Endothelial cell of umbilical vein (primary cell): ENCODE results near the gene POU3F1. TPM values are rescaled to one million over a fixed set of nuclear protein-coding genes. Genes with fewer than 3 reads are reported as not detected.

Experiments used
- BruUV-seq: library from RNA; stranded (reverse); fragments of 400-500 nt; replicated peaks from 2 replicates; lab custom pipeline; 2021; lab: Mats Ljungman, UMichigan
- CTCF ChIA-PET: fragments of 300-600, 350-600 bp; sonication (Branson Sonifier 250); formaldehyde crosslinking; loops from one replicate; lab custom pipeline; 2021; ENCODE audit warnings: antibody characterized with exemption, inconsistent platforms; lab: Charles Lee
- POLR2A ChIA-PET: fragments of 300-600, 350-600 bp; sonication (Branson Sonifier 250); formaldehyde crosslinking; loops from one replicate; lab custom pipeline; 2021; ENCODE audit warnings: antibody characterized with exemption, inconsistent platforms; lab: Charles Lee
- DNase-seq: peaks from one replicate; pipeline ENCODE4 v3.0.0-alpha.2; 2011; ENCODE audit warnings: low read depth, low spot score
- FAIRE-seq: peaks from 2 replicates; lab custom pipeline; 2011; peaks lifted over from hg19 to GRCh38; lab: Jason Lieb, UNC
- H2AFZ ChIP-seq: 2 replicates; pipeline ENCODE4 v1.6.0; 2012; ENCODE audit warnings: low read depth, low read length, control low read depth, inconsistent platforms
- H3K27ac ChIP-seq: 2 replicates; pipeline ENCODE4 v1.5.1; 2011; ENCODE audit warnings: low read depth, mild to moderate bottlenecking, control low read depth, low read length, moderate library complexity; ENCODE audit not compliant: insufficient read depth
- H3K27me3 ChIP-seq, 2 experiments: 2 replicates each; pipeline versions ENCODE4 v1.6.0 to v1.6.1; 2011; ENCODE audit warnings: low read length in 2 of 2, mixed read lengths in 1 of 2; ENCODE audit not compliant: control insufficient read depth in 2 of 2, insufficient read depth in 2 of 2
- H3K36me3 ChIP-seq, 2 experiments: 2 replicates in 1 of 2; 3 replicates in 1 of 2; pipeline ENCODE4 v1.5.1; 2011; ENCODE audit warnings: low read length in 2 of 2, mild to moderate bottlenecking in 1 of 2, moderate library complexity in 1 of 2; ENCODE audit not compliant: control insufficient read depth in 2 of 2, insufficient read depth in 2 of 2; ENCODE audit errors: extremely low read depth in 1 of 2
- H3K4me1 ChIP-seq: 3 replicates; pipeline ENCODE4 v1.5.1; 2011; ENCODE audit warnings: mild to moderate bottlenecking, low read length; ENCODE audit not compliant: control insufficient read depth, insufficient read depth; ENCODE audit errors: extremely low read depth
- H3K4me2 ChIP-seq: 2 replicates; pipeline ENCODE4 v1.6.1; 2011; ENCODE audit warnings: low read length, control low read depth, mixed read lengths; ENCODE audit not compliant: insufficient read depth
- H3K4me3 ChIP-seq, 3 experiments: fragments of 200-600 bp in 1 of 3; sonication (generic), shearing (Covaris generic) in 1 of 3; replicated peaks in 1 of 3; 2 replicates each; pipeline ENCODE4 v1.5.1; 2011 to 2016; ENCODE audit warnings: control low read depth in 3 of 3, low read length in 3 of 3, mild to moderate bottlenecking in 2 of 3, inconsistent platforms in 1 of 3, low read depth in 1 of 3, moderate library complexity in 1 of 3; ENCODE audit not compliant: insufficient read depth in 1 of 3
- H3K79me2 ChIP-seq: 2 replicates; pipeline ENCODE4 v1.6.0; 2012; ENCODE audit warnings: low read length, inconsistent platforms; ENCODE audit not compliant: control insufficient read depth, insufficient read depth
- H3K9ac ChIP-seq: replicated peaks from 2 replicates; pipeline ENCODE3; 2011; ENCODE audit warnings: low read length, control low read depth; ENCODE audit not compliant: insufficient read depth; ENCODE audit errors: extremely low read depth
- H3K9me1 ChIP-seq: replicated peaks from 3 replicates; pipeline ENCODE4 v1.6.0; 2011; ENCODE audit warnings: mild to moderate bottlenecking, low read length; ENCODE audit not compliant: control insufficient read depth, insufficient read depth; ENCODE audit errors: extremely low read depth
- H3K9me3 ChIP-seq: replicated peaks from 2 replicates; pipeline ENCODE4 v1.5.1; 2012; ENCODE audit warnings: low read length, inconsistent platforms; ENCODE audit not compliant: control insufficient read depth, insufficient read depth
- H4K20me1 ChIP-seq: replicated peaks from 2 replicates; pipeline ENCODE3; 2011; ENCODE audit warnings: mild to moderate bottlenecking, low read length; ENCODE audit not compliant: control insufficient read depth, insufficient read depth; ENCODE audit errors: extremely low read depth
- EZH2 ChIP-seq: IDR thresholded peaks from 2 replicates; pipeline ENCODE4 v1.6.1; 2012; ENCODE audit warnings: borderline replicate concordance, low read depth, mild to moderate bottlenecking, moderate library complexity, low read length, inconsistent platforms; ENCODE audit not compliant: severe bottlenecking
- FOS ChIP-seq: IDR thresholded peaks from 2 replicates; pipeline ENCODE4 v1.6.1; 2011; ENCODE audit warnings: mild to moderate bottlenecking, low read length, moderate library complexity, borderline replicate concordance; ENCODE audit not compliant: insufficient read depth
- GATA2 ChIP-seq: IDR thresholded peaks from 2 replicates; pipeline ENCODE4 v1.7.0; 2011; ENCODE audit warnings: low read depth, mild to moderate bottlenecking, moderate library complexity, mixed read lengths, low read length; ENCODE audit not compliant: insufficient read length, insufficient read depth
- JUN ChIP-seq: IDR thresholded peaks from 2 replicates; pipeline ENCODE4 v1.6.1; 2011; ENCODE audit warnings: borderline replicate concordance, low read depth; ENCODE audit not compliant: insufficient read length, insufficient read depth
- MYC ChIP-seq: IDR thresholded peaks from one replicate; pipeline ENCODE4 v1.6.1; 2011; ENCODE audit warnings: mild to moderate bottlenecking, low read depth, low read length
- POLR2A ChIP-seq: IDR thresholded peaks from 2 replicates; pipeline ENCODE4 v1.6.1; 2012; ENCODE audit warnings: low read depth, mild to moderate bottlenecking, control low read depth, low read length
- POLR2AphosphoS5 ChIP-seq: IDR thresholded peaks from 2 replicates; pipeline ENCODE4 v1.6.1; 2012; ENCODE audit warnings: low read depth, mild to moderate bottlenecking, control low read depth, low read length, moderate library complexity; ENCODE audit not compliant: insufficient read depth
- dilution Hi-C: fragments of 300-500 bp; cut with MboI; formaldehyde crosslinking; loops from one replicate; pipeline ENCODE4 v1.15.0; 2019; ENCODE audit warnings: low sequenced_read_pairs; ENCODE audit not compliant: extremely low pct_ligation_motif_present
- intact Hi-C: fragments of 100-400 bp; cut with micrococcal nuclease; formaldehyde crosslinking; loops from one replicate; pipeline ENCODE4 v1.10.0; 2022
- polyA plus RNA-seq, 4 experiments: library from polyadenylated mRNA; depleted of rRNA in 3 of 4; stranded (reverse) in 3 of 4; unstranded in 1 of 4; fragments of >200 nt; gene quantifications; 2 replicates each; pipeline versions ENCODE4 v1.2.1 to v1.2.3, GENCODE V29; 2011 to 2012; ENCODE audit warnings: missing spikeins in 1 of 4
- total RNA-seq: library from RNA; stranded (reverse); gene quantifications from 2 replicates; pipeline ENCODE4 v1.2.3, GENCODE V29; 2021
- TF ChIP-seq, protein P1 (sequence below), 2 donors: IDR thresholded peaks; 1 replicate in 1 of 2; 2 replicates in 1 of 2; pipeline ENCODE4 v1.5.1; 2011; ENCODE audit warnings: low read length in 2 of 2, mild to moderate bottlenecking in 2 of 2, moderate library complexity in 2 of 2, control low read depth in 1 of 2, inconsistent platforms in 1 of 2, low read depth in 1 of 2; ENCODE audit not compliant: insufficient read depth in 1 of 2; ENCODE audit errors: extremely low read depth in 1 of 2
- TF ChIP-seq, protein P2 (sequence below): IDR thresholded peaks from 2 replicates; pipeline ENCODE4 v1.6.1; 2011; ENCODE audit not compliant: insufficient read depth, insufficient read length

POU3F1 gene
- total and polyA plus RNA-seq, 2 donors (not counting 3 experiments of a cell fraction or from before 2014, with no cell fraction given) = not detected

- H3K36me3 ChIP-seq = no peaks in the 10 kb centered on the region
- dilution Hi-C loops (no loop called here), intact Hi-C loops (no loop called here)
- CTCF ChIA-PET = no interaction called here
- H4K20me1 ChIP-seq = no peaks in the 10 kb centered on the region
- H3K4me3 ChIP-seq = no peak overlapping the region
- no peaks in the 10 kb centered on the region for H3K27me3 ChIP-seq
- H3K9ac ChIP-seq = no peak overlapping the region
- POLR2A ChIA-PET = no interaction called here
- no peaks in the 10 kb centered on the region for H3K9me3 ChIP-seq
- no peak overlapping the region for H3K27ac ChIP-seq
- no peaks in the 10 kb centered on the region for H3K79me2 ChIP-seq
- H3K9me1 ChIP-seq = no peaks in the 10 kb centered on the region
- no peak for FAIRE-seq
- no TSS peak for BruUV-seq
- no peaks in the 10 kb centered on the region for H3K4me1 ChIP-seq
- H2AFZ ChIP-seq = no peak overlapping the region
- no peak for DNase-seq
- no peak overlapping the region for H3K4me2 ChIP-seq
- TF ChIP-seq FOS = no peak
Measured at GRCh38 chr1:38060498-38060897, 13.9 kb upstream of the POU3F1 start.

DNA sequence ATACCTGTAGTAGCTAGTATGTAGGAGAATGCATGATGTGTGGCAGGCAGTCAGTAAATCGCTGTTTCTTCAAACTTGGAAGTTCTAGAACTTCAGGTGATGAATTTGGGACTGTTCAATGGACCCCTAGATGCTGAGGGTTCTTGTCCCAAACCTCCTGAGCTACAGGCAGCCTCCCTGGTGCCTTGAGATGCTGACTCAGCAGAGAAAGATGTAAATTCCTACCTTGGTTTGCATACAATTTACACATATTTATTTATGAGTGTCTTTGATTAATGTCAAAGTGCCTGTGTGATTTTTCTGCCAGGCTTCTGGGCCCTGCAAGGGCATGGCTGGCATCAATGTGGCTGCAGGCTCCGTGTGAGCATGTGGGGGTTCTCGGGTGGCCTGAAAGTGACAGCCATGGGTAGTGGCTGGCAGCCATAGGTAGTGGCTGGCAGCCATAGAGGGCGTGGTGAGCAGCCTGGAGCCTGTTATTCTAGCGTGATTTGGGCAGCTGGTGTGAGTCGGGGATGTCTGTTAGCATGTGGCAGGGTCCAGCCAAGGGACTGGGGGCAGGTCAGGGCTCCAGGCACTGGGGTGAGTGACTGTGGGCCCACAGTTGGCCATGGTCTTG lies 13.2 kb upstream of the POU3F1 start:
- no peaks in the 10 kb centered on the region for H3K36me3 ChIP-seq
- no peak for FAIRE-seq
- dilution Hi-C loops = no loop called here
- H3K4me1 ChIP-seq = no peaks in the 10 kb centered on the region
- TF ChIP-seq POLR2AphosphoS5 (no peak), FOS (no peak), EZH2 (no peak), POLR2A (no peak), JUN (no peak), GATA2 (no peak), MYC (no peak)
- TF ChIP-seq, protein P1, sequence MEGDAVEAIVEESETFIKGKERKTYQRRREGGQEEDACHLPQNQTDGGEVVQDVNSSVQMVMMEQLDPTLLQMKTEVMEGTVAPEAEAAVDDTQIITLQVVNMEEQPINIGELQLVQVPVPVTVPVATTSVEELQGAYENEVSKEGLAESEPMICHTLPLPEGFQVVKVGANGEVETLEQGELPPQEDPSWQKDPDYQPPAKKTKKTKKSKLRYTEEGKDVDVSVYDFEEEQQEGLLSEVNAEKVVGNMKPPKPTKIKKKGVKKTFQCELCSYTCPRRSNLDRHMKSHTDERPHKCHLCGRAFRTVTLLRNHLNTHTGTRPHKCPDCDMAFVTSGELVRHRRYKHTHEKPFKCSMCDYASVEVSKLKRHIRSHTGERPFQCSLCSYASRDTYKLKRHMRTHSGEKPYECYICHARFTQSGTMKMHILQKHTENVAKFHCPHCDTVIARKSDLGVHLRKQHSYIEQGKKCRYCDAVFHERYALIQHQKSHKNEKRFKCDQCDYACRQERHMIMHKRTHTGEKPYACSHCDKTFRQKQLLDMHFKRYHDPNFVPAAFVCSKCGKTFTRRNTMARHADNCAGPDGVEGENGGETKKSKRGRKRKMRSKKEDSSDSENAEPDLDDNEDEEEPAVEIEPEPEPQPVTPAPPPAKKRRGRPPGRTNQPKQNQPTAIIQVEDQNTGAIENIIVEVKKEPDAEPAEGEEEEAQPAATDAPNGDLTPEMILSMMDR (IDR thresholded peaks at IDR 0.05; ENCODE audit: extremely low read depth in 1 of 2, insufficient read depth in 1 of 2, low read depth in 1 of 2, low read length in 2 of 2) = no peak
- TF ChIP-seq, protein P2, sequence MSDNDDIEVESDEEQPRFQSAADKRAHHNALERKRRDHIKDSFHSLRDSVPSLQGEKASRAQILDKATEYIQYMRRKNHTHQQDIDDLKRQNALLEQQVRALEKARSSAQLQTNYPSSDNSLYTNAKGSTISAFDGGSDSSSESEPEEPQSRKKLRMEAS = no peak
- no peak overlapping the region for H3K27ac ChIP-seq
- H2AFZ ChIP-seq = no peak overlapping the region
- H3K9ac ChIP-seq = no peak overlapping the region
- no TSS peak for BruUV-seq
- H3K4me2 ChIP-seq = no peak overlapping the region
- no peaks in the 10 kb centered on the region for H3K9me1 ChIP-seq
- no peaks in the 10 kb centered on the region for H3K9me3 ChIP-seq
- no peak for DNase-seq
- no peak overlapping the region for H3K4me3 ChIP-seq
- H3K27me3 ChIP-seq = no peaks in the 10 kb centered on the region
- intact Hi-C loops = no loop called here
- ChIA-PET POLR2A (no interaction called here), CTCF (interaction anchor here (1.3 kb wide), 1 partner anchor 12 kb away, joined by 6 read pairs; no protein-coding TSS in a partner anchor)
- no peaks in the 10 kb centered on the region for H4K20me1 ChIP-seq
- no peaks in the 10 kb centered on the region for H3K79me2 ChIP-seq
